Heart left ventricle (tissue), 16 donors: ENCODE results near the gene BIN2. TPM values are rescaled to one million over a fixed set of nuclear protein-coding genes. Genes with fewer than 3 reads are reported as not detected.

Experiments used
- ATAC-seq, 4 donors: fragments of 200-7000 bp; cut with Tn5 transposase; one replicate each; pipeline ENCODE4 v1.9.1; 2020 to 2022; ENCODE audit warnings: moderate library complexity in 4 of 4, mild to moderate bottlenecking in 3 of 4, moderate number of reproducible peaks in 1 of 4
- DNase-seq, 5 donors: peaks; one replicate each; pipeline ENCODE4 v3.0.0-alpha.2; 2020
- H3K27ac ChIP-seq, 12 donors: fragments of 200-600 bp; sonication (generic) in 4 of 12; one replicate each; pipeline versions ENCODE4 v1.5.0 to v1.8.0; 2016 to 2022; ENCODE audit warnings: mild to moderate bottlenecking in 2 of 12
- H3K27me3 ChIP-seq, 9 donors: fragments of 200-600 bp; sonication (generic) in 2 of 9; one replicate each; pipeline versions ENCODE4 v1.5.1 to v1.8.0; 2016 to 2022; ENCODE audit warnings: mild to moderate bottlenecking in 3 of 9
- H3K36me3 ChIP-seq, 9 donors: fragments of 200-600 bp; sonication (generic) in 2 of 9; one replicate each; pipeline versions ENCODE4 v1.5.0 to v1.8.0; 2018 to 2022; ENCODE audit warnings: mild to moderate bottlenecking in 2 of 9
- H3K4me1 ChIP-seq, 12 donors: fragments of 200-600 bp; sonication (generic) in 4 of 12; one replicate each; pipeline versions ENCODE4 v1.5.0 to v1.8.0; 2016 to 2022; ENCODE audit warnings: mild to moderate bottlenecking in 3 of 12
- H3K4me3 ChIP-seq, 12 donors: fragments of 200-600 bp; sonication (generic) in 4 of 12; one replicate each; pipeline versions ENCODE4 v1.5.0 to v1.8.0; 2017 to 2022; ENCODE audit warnings: mild to moderate bottlenecking in 9 of 12, moderate library complexity in 4 of 12
- H3K9me3 ChIP-seq, 12 donors: fragments of 200-600 bp; sonication (generic) in 4 of 12; one replicate each; pipeline versions ENCODE4 v1.5.0 to v1.8.0; 2016 to 2022; ENCODE audit warnings: mild to moderate bottlenecking in 1 of 12
- POLR2A ChIP-seq, 2 donors: fragments of 450-650 bp; IDR thresholded peaks; one replicate each; pipeline ENCODE4 v1.6.1; 2017; ENCODE audit warnings: antibody characterized with exemption in 2 of 2, mild to moderate bottlenecking in 2 of 2, moderate library complexity in 2 of 2
- WGBS, 4 donors: extraction: QIAGEN DNeasy Blood & Tissue Kit in 2 of 4; methylation state at CpG; one replicate each; pipeline versions ENCODE4 v1.1.5 to v1.1.7; 2013 to 2018; 5-methylcytosine and 5-hydroxymethylcytosine counted together
- intact Hi-C, 10 donors: fragments of 100-400 bp; cut with DNase I; formaldehyde crosslinking; loops; one replicate each; pipeline versions ENCODE4 v1.11.1 to v1.14.2; 2022
- long read RNA-seq, 3 donors: library from polyadenylated mRNA; unstranded; transcript quantifications; one replicate each; pipeline ENCODE4 v2.0.0, GENCODE V29; 2020 to 2021
- polyA plus RNA-seq, 2 donors: library from polyadenylated mRNA; stranded (reverse); fragments of 200-250 nt; gene quantifications; one replicate each; pipeline ENCODE4 v1.2.3, GENCODE V29; 2013
- total RNA-seq, 9 donors: library from RNA; depleted of rRNA in 2 of 9; stranded (reverse); fragments of >200 nt in 2 of 9; fragmentation: NEBNext Ultra II Directional in 3 of 9; extraction: Animal tissue kit (Norgen Biotek cat#: 25700) in 3 of 9; gene quantifications; one replicate each; pipeline versions ENCODE4 v1.1.0 to v1.2.4, GENCODE V29; 2016 to 2023
- TF ChIP-seq, protein P1 (sequence below), 12 donors: fragments of 200-600 bp; sonication (generic) in 4 of 12; IDR thresholded peaks; one replicate each; pipeline versions ENCODE4 v1.5.0 to v1.8.0; 2018 to 2022; ENCODE audit warnings: antibody characterized with exemption in 12 of 12, mild to moderate bottlenecking in 5 of 12
- donor health status: ischemic (EF 13 %, LVEDD 7.1; RV severe dilation, severe dysfunction).
- donor health status: healthy with polysubstance abuse.
- donor health status: DM: no; HTN: yes; CAD: no.
- donor health status: DM: no; HTN: no; CAD: no.
- donor health status: ischemic (EF 25% LVEDD 6.9; RV normal size, moderate dysfunction).
- donor health status: ischemic (EF 25% LVEDD 5.7; RV mildly dilated, moderate dysfunction).
- donor health status: healthy.
- donor health status: DM: yes; HTN: yes; CAD: no.
- donor health status: ischemic (EF 35%, LVEDD 5.7; RV mildly dilated, moderate dysfunction).
- donor health status: nonischemic (EF 11% LVEDD 7.7; RV severe dilation, severe dysfunction).
- donor health status: DM: yes; HTN: yes; CAD: no.
- donor health status: PGD.
- donor health status: ischemic (EF 29% LVEDD 5.4; RV normal size, mild dysfunction).
- donor health status: nonischemic (EF 23%, LVEDD 6.1; RV moderate dilation, normal function).

BIN2 gene
- total RNA-seq (10 to 100 TPM in 1 of 9 donors, 1 to 10 TPM in 6, under 1 TPM in 2; 0.90 to 23.8 (median 1.8) TPM), polyA plus RNA-seq (1 to 10 TPM in 1 of 2 donors, under 1 TPM in 1; 0.72 to 1.5 TPM)
- long read RNA-seq, donor 1, result 0 reads
- long read RNA-seq, donor 2, partial matches to known transcripts, result 2 of 6 reads
- long read RNA-seq, donor 2, other reads (novel, unspliced or antisense), result 1 of 6 reads
- long read RNA-seq, donor 3, partial matches to known transcripts, result 1 of 4 reads
- long read RNA-seq, donor 3, other reads (novel, unspliced or antisense), result 0 of 4 reads

- ATAC-seq, result peak in 3 of 4 donors; percentile 62 to 81 (median 64)
These were observed at the start of gene BIN2 for GRCh38 chr12:51323966-51324895. Gene BIN2 (minus strand): TSS chr12:51324174. CDS start chr12:51324102, 72 bp downstream.

GRCh38 chr12:51373187-51373586 lies 49.2 kb upstream of the BIN2 start:
- Histone ChIP-seq H3K27me3 (no peaks in the 10 kb centered on the region), H3K9me3 (no peaks in the 10 kb centered on the region), H3K4me3 (no peak overlapping the region), H3K4me1 (peaks cover 0 to 27% (median 4%) of the 10 kb centered on the region in 12 donors), H3K27ac (no peak overlapping the region), H3K36me3 (peaks cover 0 to 6% (median 0%) of the 10 kb centered on the region in 9 donors)
- ATAC-seq, result no peak
- no peak for TF ChIP-seq POLR2A (IDR thresholded peaks at IDR 0.05)
- TF ChIP-seq, protein P1, sequence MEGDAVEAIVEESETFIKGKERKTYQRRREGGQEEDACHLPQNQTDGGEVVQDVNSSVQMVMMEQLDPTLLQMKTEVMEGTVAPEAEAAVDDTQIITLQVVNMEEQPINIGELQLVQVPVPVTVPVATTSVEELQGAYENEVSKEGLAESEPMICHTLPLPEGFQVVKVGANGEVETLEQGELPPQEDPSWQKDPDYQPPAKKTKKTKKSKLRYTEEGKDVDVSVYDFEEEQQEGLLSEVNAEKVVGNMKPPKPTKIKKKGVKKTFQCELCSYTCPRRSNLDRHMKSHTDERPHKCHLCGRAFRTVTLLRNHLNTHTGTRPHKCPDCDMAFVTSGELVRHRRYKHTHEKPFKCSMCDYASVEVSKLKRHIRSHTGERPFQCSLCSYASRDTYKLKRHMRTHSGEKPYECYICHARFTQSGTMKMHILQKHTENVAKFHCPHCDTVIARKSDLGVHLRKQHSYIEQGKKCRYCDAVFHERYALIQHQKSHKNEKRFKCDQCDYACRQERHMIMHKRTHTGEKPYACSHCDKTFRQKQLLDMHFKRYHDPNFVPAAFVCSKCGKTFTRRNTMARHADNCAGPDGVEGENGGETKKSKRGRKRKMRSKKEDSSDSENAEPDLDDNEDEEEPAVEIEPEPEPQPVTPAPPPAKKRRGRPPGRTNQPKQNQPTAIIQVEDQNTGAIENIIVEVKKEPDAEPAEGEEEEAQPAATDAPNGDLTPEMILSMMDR (IDR thresholded peaks at IDR 0.05), result no peak
- intact Hi-C loops, result no loop called here
- no peak for DNase-seq
- WGBS, 4 donors, result 77 to 100% (median 90%) methylated on average over 3 of the region's 3 CpGs

More at GRCh38 chr12:51323966-51324895, at the start of gene BIN2:
- DNase-seq, result peak; percentile 46 to 87 (median 61)
- peak within 1 kb of the TSS in 9 of 12 donors; percentile 23 to 75 (median 40) for H3K4me3 ChIP-seq
- TF ChIP-seq POLR2A (IDR thresholded peaks at IDR 0.05), result no peak
- no peaks in the 10 kb centered on the region for H3K9me3 ChIP-seq
- 89 to 96% (median 94%) methylated on average over 52 to 60 of the region's 60 CpGs for WGBS, 4 donors
- peaks cover 0 to 84% (median 0%) of the 10 kb centered on the region in 12 donors for H3K4me1 ChIP-seq
- intact Hi-C loops, result no loop called here
- no peaks in the 10 kb centered on the region for H3K36me3 ChIP-seq
- no peaks in the 10 kb centered on the region for H3K27me3 ChIP-seq
- peak within 1 kb of the TSS in 7 of 12 donors; percentile 2 to 98 (median 30) for H3K27ac ChIP-seq

- Histone ChIP-seq H3K27ac (peak overlapping the region in 1 of 12 donors; percentile 41), H3K27me3 (no peaks in the 10 kb centered on the region), H3K4me3 (no peak overlapping the region), H3K36me3 (peaks cover 0 to 3% (median 0%) of the 10 kb centered on the region in 9 donors), H3K4me1 (peaks cover 0 to 28% (median 4%) of the 10 kb centered on the region in 12 donors), H3K9me3 (no peaks in the 10 kb centered on the region)
- ATAC-seq (no peak), DNase-seq (no peak)
- WGBS, 4 donors, result 91 to 97% (median 93%) methylated on average over 2 of the region's 2 CpGs
- intact Hi-C loops, result no loop called here
- TF ChIP-seq, protein P1 (IDR thresholded peaks at IDR 0.05), result no peak
- no peak for TF ChIP-seq POLR2A (IDR thresholded peaks at IDR 0.05)
These were observed 48.0 kb upstream of the BIN2 start for GRCh38 chr12:51372021-51372420.

GRCh38 chr12:51371295-51371953 lies 47.5 kb upstream of the BIN2 start:
- DNase-seq, result peak in 3 of 5 donors; percentile 36 to 58 (median 37)

More at GRCh38 chr12:51371295-51371953, 47.5 kb upstream of the BIN2 start:
- Histone ChIP-seq H3K36me3 (peaks cover 0 to 3% (median 0%) of the 10 kb centered on the region in 9 donors), H3K27ac (peak overlapping the region in 3 of 12 donors; percentile 4 to 41 (median 17)), H3K9me3 (no peaks in the 10 kb centered on the region), H3K4me1 (peaks cover 0 to 28% (median 4%) of the 10 kb centered on the region in 12 donors), H3K27me3 (no peaks in the 10 kb centered on the region), H3K4me3 (no peak overlapping the region)
- no peak for TF ChIP-seq POLR2A (IDR thresholded peaks at IDR 0.05)
- TF ChIP-seq, protein P1 (IDR thresholded peaks at IDR 0.05), result no peak
- 48 to 56% (median 53%) methylated on average over 8 of the region's 8 CpGs for WGBS, 4 donors
- ATAC-seq, result peak; percentile 74 to 93 (median 82)
- intact Hi-C loops, result no loop called here
